Neural progenitor cell (in vitro differentiated cells): ENCODE measurements around the gene ZNF462.

ENCODE experiments used
- CTCF ChIP-seq: fragments of 200-600 bp; sonication (generic); IDR thresholded peaks from 2 replicates; pipeline ENCODE4 v1.5.1; 2017; ENCODE audit warnings: antibody characterized with exemption, mild to moderate bottlenecking
- EZH2 ChIP-seq: fragments of 200-600 bp; sonication (generic); IDR thresholded peaks from 2 replicates; pipeline ENCODE4 v1.6.1; 2017; ENCODE audit warnings: antibody characterized with exemption, mild to moderate bottlenecking, moderate library complexity
- EZH2phosphoT487 ChIP-seq: fragments of 200-600 bp; sonication (generic); IDR thresholded peaks from 2 replicates; pipeline ENCODE4 v1.6.1; 2017; ENCODE audit warnings: antibody characterized with exemption

DNA sequence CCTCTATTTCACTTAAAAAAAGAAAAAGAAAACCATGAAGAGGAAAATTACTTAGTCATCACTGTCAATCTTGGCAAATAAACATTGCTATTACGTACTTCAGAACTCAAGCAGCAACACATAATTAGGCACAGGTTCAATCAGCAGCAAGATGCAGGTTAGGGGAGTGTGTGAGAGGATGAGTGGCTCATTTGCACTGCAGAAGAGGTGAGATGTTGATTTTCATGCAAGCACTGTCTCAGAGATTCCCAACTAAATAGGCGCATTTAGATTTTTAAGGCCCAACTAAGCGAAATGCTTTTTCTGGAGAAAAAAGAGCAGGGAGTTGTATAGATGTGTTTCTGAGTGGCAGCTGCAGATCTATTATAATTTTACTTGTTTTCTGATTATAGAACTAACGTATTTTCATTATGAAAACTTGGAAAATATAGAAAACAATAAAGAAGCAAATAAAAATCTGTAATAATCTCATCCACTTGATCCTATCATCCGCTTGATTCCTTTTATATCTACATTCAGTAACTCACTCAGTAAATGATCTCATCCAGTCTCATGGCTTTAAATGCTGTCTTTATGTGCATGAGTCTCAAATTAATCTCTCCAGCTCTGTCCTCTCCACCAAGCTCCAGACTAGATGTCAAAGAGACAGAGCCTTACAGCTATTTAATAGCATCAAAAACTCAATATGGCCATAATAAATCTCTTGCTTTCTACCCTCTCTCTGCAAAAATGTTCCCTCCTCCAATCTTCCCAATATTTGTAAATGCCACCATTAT, 162.5 kb downstream of the ZNF462 start:
- TF ChIP-seq CTCF (no peak), EZH2 (no peak), EZH2phosphoT487 (no peak)
